Skeletal muscle satellite cell (primary cell): ENCODE measurements around the gene SOCS3.
"Not testable (repeated sequence)": the region's sequence is repeated elsewhere in the genome, so short reads cannot be mapped to it uniquely, and the experiment has no call there.

ENCODE experiments used
- H3K27me3 ChIP-seq: 2 replicates; pipeline ENCODE4 v1.7.0; 2013; ENCODE audit warnings: low read length; ENCODE audit not compliant: control insufficient read depth, insufficient read depth
- H3K36me3 ChIP-seq: 2 replicates; pipeline ENCODE4 v1.7.0; 2013; ENCODE audit warnings: mild to moderate bottlenecking, control low read depth, low read length; ENCODE audit not compliant: insufficient read depth
- H3K4me1 ChIP-seq: 2 replicates; pipeline ENCODE4 v1.7.0; 2013; ENCODE audit warnings: low read length; ENCODE audit not compliant: control insufficient read depth, insufficient read depth
- H3K4me2 ChIP-seq: 2 replicates; pipeline ENCODE4 v1.7.0; 2013; ENCODE audit warnings: mild to moderate bottlenecking, low read length
- H3K4me3 ChIP-seq: 2 replicates; pipeline ENCODE4 v1.7.0; 2013; ENCODE audit warnings: low read length
- H3K9ac ChIP-seq: 2 replicates; pipeline ENCODE4 v1.7.0; 2013; ENCODE audit warnings: mild to moderate bottlenecking, low read depth, low read length, moderate library complexity
- H3K9me3 ChIP-seq: replicated peaks from 2 replicates; pipeline ENCODE4 v1.7.0; 2013; ENCODE audit warnings: mild to moderate bottlenecking, control low read depth, low read length

Gene SOCS3

DNA sequence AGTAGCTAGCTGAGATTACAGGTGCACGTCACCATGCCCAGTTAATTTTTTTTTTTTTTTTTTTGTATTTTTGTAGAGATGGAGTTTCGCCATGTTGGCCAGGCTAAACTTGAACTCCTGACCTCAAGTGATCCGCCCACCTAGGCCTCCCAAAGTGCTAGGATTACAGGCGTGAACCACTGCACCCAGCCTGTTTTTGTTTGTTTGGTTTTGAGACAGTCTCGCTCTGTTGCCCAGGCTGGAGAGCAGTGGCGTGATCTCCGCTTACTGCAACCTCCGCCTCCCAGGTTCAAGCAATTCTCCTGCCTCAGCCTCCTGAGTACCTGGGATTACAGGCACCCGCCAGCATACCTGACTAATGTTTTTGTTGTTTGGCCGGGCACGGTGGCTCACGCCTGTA lies 28.5 kb downstream of the SOCS3 start:
- H3K4me3 ChIP-seq, H3K9me3 ChIP-seq, H3K9ac ChIP-seq, H3K4me2 ChIP-seq, H3K36me3 ChIP-seq, H3K27me3 ChIP-seq: not testable (repeated sequence)
- H3K4me1 ChIP-seq = peaks cover 53% of the 10 kb centered on the region

DNA sequence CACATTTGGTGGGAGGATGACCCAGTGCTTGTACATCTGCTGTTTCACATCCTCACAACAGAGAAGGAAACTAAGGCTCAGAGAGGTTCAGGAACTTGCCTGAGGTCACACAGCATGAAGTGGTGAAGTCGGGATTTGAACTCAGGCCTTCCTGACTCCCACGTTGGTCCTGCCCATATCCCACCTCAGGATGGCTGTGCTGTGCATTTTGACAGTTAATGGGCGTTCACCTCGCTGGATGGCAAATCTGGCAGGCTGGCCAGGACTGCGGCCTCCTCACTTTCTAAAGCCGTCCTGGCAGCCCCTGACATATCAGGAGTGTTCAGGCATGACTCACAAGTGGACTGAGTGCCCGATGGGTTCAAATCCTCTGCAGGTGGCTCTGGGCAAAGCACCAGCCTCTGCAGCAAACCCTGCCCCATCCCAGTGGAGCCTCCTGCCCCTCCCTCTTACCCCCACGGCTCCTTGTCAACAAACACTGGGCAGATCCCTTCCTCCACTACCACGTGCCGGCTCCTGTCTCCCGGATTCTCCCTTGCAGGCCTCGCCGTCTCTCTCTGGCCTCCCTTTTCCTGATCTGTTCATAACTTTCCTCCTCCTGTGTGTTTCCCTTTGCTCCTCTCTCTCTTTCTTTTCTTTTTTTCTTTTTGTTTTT lies 29.2 kb downstream of the SOCS3 start:
- H3K27me3 ChIP-seq = no peaks in the 10 kb centered on the region
- peaks cover 55% of the 10 kb centered on the region for H3K4me1 ChIP-seq
- H3K4me2 ChIP-seq = no peak overlapping the region
- H3K4me3 ChIP-seq = no peak overlapping the region
- H3K9ac ChIP-seq = no peak overlapping the region
- H3K9me3 ChIP-seq = no peaks in the 10 kb centered on the region
- H3K36me3 ChIP-seq = no peaks in the 10 kb centered on the region

DNA sequence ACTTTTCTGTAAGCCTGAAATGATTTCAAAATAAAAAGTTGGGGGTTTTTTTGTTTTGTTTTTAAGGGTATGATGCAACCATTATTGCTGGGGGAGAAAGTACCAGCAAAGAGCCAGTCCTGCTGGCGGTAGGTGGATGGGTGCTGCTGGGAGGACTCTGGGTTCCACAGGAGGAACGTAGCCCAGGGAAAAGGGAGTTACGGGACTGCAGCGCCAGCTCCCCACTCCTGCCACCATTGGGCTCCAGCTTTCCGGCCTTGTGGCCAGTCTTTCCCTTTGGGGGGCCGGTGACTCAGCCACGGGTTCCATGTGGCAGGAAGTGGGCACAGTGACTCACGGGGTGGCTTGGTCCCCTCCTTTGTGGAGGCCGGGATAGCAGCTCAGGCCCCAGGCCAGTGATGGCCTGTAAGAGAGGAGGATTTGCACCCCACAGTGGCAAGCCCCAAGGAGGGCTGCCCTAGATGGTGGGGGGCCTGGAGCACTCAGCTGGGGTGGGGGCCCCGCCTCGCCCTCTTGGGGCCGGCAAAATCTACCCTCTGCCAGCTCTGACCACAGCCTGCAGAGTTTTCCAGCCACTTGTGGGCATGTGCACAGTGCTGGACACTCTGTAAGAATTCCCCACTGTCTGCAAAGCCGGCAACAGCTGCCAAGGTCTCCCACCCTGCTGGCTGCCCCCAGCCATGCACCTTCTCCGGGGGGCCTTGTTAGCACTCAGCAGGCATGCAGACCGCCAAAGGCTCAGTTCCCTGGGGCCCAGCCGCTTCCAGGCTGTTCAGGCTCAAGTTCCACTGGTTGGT lies 30.4 kb downstream of the SOCS3 start:
- H3K4me3 ChIP-seq = peak overlapping the region; percentile 34
- no peaks in the 10 kb centered on the region for H3K27me3 ChIP-seq
- peak overlapping the region; percentile 69 for H3K9ac ChIP-seq
- peaks cover 58% of the 10 kb centered on the region for H3K4me1 ChIP-seq
- H3K4me2 ChIP-seq = peak overlapping the region; percentile 65
- no peaks in the 10 kb centered on the region for H3K9me3 ChIP-seq
- H3K36me3 ChIP-seq = no peaks in the 10 kb centered on the region

DNA sequence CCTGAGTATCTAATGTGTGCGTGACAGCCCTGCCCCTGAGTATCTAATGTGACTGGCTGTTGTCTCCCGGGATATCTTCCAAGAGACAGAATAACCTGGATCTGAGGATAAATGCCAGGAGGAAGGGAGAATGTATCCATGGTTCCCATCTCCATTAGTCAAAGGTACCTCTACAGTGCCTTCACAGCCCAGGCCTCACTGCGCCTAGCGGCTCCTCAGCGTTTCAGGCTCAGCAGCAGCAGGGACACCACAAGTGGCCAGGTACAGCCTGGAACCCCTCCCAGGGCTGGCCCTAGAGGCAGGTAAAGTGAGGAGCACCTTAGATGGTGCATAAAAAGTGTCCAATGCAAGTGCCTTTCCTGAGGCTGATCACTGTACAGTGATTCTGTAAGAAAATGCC lies 32.0 kb downstream of the SOCS3 start:
- no peak overlapping the region for H3K4me2 ChIP-seq
- no peak overlapping the region for H3K4me3 ChIP-seq
- H3K36me3 ChIP-seq = no peaks in the 10 kb centered on the region
- H3K9me3 ChIP-seq = no peaks in the 10 kb centered on the region
- no peak overlapping the region for H3K9ac ChIP-seq
- no peaks in the 10 kb centered on the region for H3K27me3 ChIP-seq
- H3K4me1 ChIP-seq = peaks cover 65% of the 10 kb centered on the region

DNA sequence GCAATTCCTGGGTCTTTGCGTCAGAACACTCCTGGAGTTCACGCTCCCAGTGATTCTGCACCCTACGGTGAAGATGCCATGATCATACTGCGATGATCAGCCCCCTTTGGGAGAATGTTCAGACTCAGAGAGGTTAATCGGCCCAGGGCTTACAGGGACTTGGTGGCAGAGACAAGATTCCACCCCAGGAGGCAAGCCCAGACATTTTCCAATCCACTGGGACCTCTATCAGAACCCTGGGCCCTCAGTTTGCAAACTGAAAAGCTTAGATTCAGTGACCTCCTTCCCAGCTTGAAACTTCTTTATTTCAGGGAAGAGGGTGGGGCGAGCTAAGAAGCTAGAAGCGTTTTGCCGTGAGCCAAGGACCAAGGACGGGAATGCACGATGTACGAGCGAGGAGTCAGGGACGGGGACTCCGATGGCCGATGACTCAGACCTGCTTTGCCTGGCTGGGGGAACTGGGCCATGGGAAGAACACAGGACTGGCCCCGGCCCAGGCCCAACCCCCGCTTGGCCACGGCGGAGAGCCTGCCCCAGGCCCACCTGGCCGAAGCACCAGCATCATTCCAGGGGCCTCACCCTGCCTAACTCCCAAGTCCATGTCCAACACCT lies 34.7 kb downstream of the SOCS3 start:
- Histone ChIP-seq H3K4me2 (peak overlapping the region; percentile 68), H3K27me3 (no peaks in the 10 kb centered on the region), H3K4me1 (peaks cover 62% of the 10 kb centered on the region), H3K9me3 (no peaks in the 10 kb centered on the region), H3K36me3 (no peaks in the 10 kb centered on the region), H3K4me3 (peak overlapping the region; percentile 48), H3K9ac (peak overlapping the region; percentile 79)

DNA sequence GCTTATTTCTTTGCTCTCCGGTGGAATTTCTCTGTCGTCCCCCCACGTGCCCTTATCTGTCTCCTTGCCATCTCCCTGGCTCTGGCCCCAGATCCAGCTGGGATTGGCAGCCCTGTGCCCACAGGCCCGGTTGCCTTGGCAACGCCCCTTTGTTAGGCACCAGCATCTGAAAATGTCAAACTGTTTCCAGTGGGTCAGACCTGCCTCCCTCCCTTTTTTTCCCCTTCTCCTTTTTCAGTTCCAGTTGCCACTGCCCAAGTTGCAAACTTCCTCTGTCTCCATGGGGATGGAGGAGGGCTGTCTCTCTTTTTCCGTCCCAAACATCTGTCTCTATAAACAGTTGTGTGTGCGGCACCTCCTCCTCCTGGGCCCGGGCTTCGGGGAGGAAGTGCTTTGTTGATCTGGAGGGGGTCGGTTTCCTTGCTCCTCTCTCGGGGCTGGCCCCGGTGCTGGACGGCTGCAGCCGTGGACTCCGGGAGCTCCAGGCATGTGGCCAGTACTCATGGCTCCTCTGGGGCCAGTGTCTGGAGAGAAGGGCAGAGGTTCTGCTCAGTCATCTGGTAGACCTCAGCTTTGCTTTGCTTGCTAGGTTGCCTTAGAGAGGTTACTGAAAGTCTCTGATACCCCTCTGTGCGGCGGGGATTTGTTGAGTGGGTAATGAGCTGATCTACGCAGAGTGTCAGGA lies 35.3 kb downstream of the SOCS3 start:
- H3K9ac ChIP-seq = peak overlapping the region; percentile 79
- H3K4me1 ChIP-seq = peaks cover 56% of the 10 kb centered on the region
- H3K36me3 ChIP-seq = no peaks in the 10 kb centered on the region
- no peaks in the 10 kb centered on the region for H3K9me3 ChIP-seq
- peak overlapping the region; percentile 68 for H3K4me2 ChIP-seq
- H3K4me3 ChIP-seq = peak overlapping the region; percentile 48
- H3K27me3 ChIP-seq = no peaks in the 10 kb centered on the region

DNA sequence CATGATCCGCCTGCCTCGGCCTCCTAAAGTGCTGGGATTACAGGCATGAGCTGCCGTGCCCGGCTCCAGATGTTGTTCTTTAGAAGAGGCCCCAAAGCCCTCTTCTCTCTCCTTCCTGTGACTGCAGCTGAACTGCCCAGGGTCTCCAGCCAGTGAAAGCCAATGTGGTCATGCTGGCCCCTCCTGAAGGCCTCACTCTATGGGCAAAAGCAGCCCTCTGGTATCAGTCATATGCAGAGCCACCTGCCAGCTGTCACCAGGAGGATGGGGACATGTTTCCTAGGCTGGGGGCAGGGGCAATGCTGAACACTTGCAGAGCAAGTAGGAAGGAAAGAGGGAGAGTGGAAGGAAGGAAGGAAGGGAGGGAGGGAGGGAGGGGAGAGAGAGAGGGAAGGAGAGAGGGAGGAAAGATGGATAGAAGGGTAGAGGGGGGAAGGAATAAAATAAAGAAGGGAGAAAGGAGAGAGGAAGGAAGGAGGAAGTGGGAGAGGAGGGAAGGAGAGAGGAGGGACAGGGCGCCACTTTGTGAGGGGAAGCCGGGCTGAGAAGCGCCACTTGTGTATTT lies 36.0 kb downstream of the SOCS3 start:
- Histone ChIP-seq H3K4me2 (peak overlapping the region; percentile 68), H3K4me3 (no peak overlapping the region), H3K4me1 (peaks cover 50% of the 10 kb centered on the region), H3K36me3 (no peaks in the 10 kb centered on the region), H3K9me3 (no peaks in the 10 kb centered on the region), H3K9ac (peak overlapping the region; percentile 79), H3K27me3 (no peaks in the 10 kb centered on the region)

DNA sequence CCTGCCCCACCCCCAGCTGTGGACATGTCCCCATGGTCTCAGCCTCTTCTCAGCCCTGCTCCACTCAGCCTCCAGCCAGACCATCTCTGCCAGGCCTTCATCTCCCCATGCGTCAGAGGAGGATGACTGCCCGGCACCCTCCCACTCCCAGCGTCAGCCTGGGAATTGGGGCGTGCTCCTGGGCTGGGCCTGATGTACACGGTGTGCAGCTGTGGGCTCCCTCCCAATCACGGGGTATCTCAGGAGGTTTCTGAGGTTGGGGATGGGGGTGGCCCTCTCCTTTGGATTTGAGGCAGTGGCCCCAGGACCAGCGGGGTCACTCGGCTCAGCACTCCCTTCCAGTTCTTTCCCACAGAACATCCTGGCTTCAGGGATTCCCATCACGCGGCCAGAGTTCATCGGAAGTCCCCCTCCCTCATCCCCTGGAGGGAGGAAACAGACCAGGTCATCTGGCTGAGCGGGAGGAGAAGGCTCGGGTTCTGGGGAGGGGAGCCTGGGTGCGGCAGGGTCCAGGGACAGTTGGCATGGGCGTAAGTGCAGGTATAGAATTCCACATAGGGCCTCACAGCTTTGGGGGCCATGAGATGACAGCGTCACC lies 36.9 kb downstream of the SOCS3 start:
- H3K4me3 ChIP-seq = no peak overlapping the region
- peak overlapping the region; percentile 11 for H3K4me2 ChIP-seq
- peak overlapping the region; percentile 0 for H3K9ac ChIP-seq
- no peaks in the 10 kb centered on the region for H3K36me3 ChIP-seq
- H3K9me3 ChIP-seq = no peaks in the 10 kb centered on the region
- H3K4me1 ChIP-seq = peaks cover 44% of the 10 kb centered on the region
- H3K27me3 ChIP-seq = no peaks in the 10 kb centered on the region

DNA sequence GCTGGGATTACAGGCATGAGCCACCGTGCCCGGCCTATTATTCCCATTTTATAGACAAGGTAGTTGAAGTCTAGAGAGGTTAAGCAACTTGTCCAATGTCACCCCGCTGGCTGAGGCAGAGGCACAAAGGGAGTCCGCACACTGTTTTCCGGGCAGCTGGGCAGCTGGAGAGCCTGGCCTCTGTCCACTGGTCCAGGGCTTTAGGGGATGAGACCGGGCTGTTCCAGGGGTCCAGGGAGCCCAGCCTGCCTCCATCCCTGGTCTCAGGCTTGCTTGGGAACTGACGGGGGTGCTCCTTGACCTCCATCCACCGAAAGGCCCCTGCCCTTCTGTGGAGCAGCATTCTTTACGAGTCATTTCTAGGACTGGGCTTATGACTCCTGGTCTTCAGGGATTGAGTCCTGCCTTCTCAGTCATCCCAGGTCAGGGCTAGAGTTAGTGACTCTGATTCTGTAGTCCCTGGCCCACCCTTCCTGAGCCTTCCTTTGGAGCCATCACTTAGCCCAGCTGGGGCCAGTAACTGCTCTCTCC lies 37.5 kb downstream of the SOCS3 start:
- no peak overlapping the region for H3K4me2 ChIP-seq
- no peaks in the 10 kb centered on the region for H3K27me3 ChIP-seq
- no peak overlapping the region for H3K4me3 ChIP-seq
- peaks cover 47% of the 10 kb centered on the region for H3K4me1 ChIP-seq
- H3K36me3 ChIP-seq = no peaks in the 10 kb centered on the region
- H3K9ac ChIP-seq = peak overlapping the region; percentile 0
- H3K9me3 ChIP-seq = no peaks in the 10 kb centered on the region

DNA sequence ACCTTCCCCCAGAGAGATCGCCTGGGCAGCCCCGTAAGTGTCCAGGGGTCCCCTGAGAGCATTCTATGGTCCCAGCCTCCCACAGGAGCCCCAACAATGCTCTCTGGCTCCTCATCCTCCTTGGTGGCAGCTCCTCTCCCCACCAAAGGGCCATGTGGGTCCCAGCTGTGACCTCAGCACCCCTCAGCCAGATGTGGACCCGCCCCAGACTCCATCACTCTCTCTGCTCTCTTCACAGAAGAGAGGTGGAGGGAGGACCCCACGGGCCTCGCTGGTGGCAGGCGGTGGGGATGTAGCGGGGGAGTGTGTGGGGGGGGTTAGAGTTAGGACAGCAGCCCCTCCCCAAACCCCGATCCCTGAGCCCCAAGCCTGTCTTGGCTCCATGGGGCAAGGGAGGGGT lies 41.0 kb downstream of the SOCS3 start:
- H3K4me2 ChIP-seq = no peak overlapping the region
- H3K4me3 ChIP-seq = no peak overlapping the region
- H3K9me3 ChIP-seq = no peaks in the 10 kb centered on the region
- H3K36me3 ChIP-seq = no peaks in the 10 kb centered on the region
- peaks cover 59% of the 10 kb centered on the region for H3K4me1 ChIP-seq
- no peak overlapping the region for H3K9ac ChIP-seq
- H3K27me3 ChIP-seq = no peaks in the 10 kb centered on the region

DNA sequence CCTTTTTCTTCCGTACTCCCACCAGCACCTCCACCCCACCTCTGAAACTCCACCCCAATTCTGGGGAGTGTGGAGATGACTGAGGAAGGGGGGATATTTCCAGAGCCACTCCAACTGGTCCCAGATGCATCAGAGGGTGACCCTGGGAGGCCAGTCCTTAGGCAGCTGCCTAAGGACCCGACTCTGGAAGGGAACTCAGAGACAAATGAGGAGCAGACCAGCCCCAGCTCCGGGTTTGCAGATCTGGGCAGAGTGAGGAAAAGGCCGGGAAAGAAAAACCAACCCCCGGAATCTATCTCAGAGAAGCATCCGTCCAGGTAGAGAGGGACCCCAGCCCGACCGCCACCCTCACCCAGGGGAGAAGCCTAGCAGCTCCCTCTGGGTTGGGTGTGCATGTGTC lies 41.5 kb downstream of the SOCS3 start:
- Histone ChIP-seq H3K4me1 (peaks cover 59% of the 10 kb centered on the region), H3K9ac (no peak overlapping the region), H3K4me3 (no peak overlapping the region)

More for the DNA sequence above, 41.5 kb downstream of the SOCS3 start:
- Histone ChIP-seq H3K4me2 (no peak overlapping the region), H3K27me3 (no peaks in the 10 kb centered on the region), H3K36me3 (no peaks in the 10 kb centered on the region), H3K9me3 (no peaks in the 10 kb centered on the region)
